HEK293 (cell line): ENCODE results near the gene RGS9BP.
"Not testable (repeated sequence)": the region's sequence is repeated elsewhere in the genome, so short reads cannot be mapped to it uniquely, and the experiment has no call there.

Experiments used
- ELK4 ChIP-seq: IDR thresholded peaks from 2 replicates; pipeline ENCODE4 v1.6.1; 2011; ENCODE audit warnings: mild to moderate bottlenecking, low read depth, low read length, borderline replicate concordance
- HOXD13 ChIP-seq: sonication (generic); formaldehyde crosslinking; IDR thresholded peaks from 2 replicates; pipeline ENCODE4 v1.8.0; 2022; ENCODE audit warnings: missing genetic modification reagents, borderline replicate concordance
- ZBTB21 ChIP-seq: fragments of 450-650 bp; formaldehyde crosslinking; IDR thresholded peaks from 2 replicates; pipeline ENCODE4 v1.5.1; 2017; ENCODE audit warnings: missing biosample characterization, missing genetic modification characterization
- ZBTB26 ChIP-seq: fragments of 450-650 bp; formaldehyde crosslinking; optimal IDR thresholded peaks from 2 replicates; pipeline ENCODE3; 2016; ENCODE audit warnings: missing biosample characterization, mild to moderate bottlenecking, missing genetic modification characterization
- ZBTB7A ChIP-seq: fragments of 450-650 bp; formaldehyde crosslinking; IDR thresholded peaks from 2 replicates; pipeline ENCODE4 v1.5.1; 2016; ENCODE audit warnings: low read depth, missing biosample characterization, missing genetic modification characterization
- ZNF112 ChIP-seq: fragments of 450-650 bp; formaldehyde crosslinking; IDR thresholded peaks from 2 replicates; pipeline ENCODE4 v1.5.0; 2017; ENCODE audit warnings: missing biosample characterization, missing genetic modification characterization
- ZNF16 ChIP-seq: fragments of 450-650 bp; formaldehyde crosslinking; IDR thresholded peaks from 2 replicates; pipeline ENCODE4 v1.5.1; 2016; ENCODE audit warnings: low read depth, missing biosample characterization, missing genetic modification characterization
- ZNF26 ChIP-seq: fragments of 450-650 bp; formaldehyde crosslinking; IDR thresholded peaks from 2 replicates; pipeline ENCODE4 v1.5.1; 2016; ENCODE audit warnings: missing biosample characterization, missing genetic modification characterization
- ZNF510 ChIP-seq: fragments of 450-650 bp; formaldehyde crosslinking; IDR thresholded peaks from 2 replicates; pipeline ENCODE4 v1.5.1; 2018; ENCODE audit warnings: mild to moderate bottlenecking, missing genetic modification characterization, missing biosample characterization; ENCODE audit not compliant: insufficient replicate concordance
- ZNF530 ChIP-seq: fragments of 450-650 bp; formaldehyde crosslinking; IDR thresholded peaks from 2 replicates; pipeline ENCODE4 v1.5.1; 2016; ENCODE audit warnings: low read depth, missing biosample characterization, missing genetic modification characterization
- ZNF561 ChIP-seq: fragments of 450-650 bp; IDR thresholded peaks from 2 replicates; pipeline ENCODE4 v1.5.1; 2018; ENCODE audit warnings: missing biosample characterization, missing genetic modification characterization, borderline replicate concordance
- TF ChIP-seq, protein P1 (sequence below): fragments of 450-650 bp; formaldehyde crosslinking; IDR thresholded peaks from 2 replicates; pipeline ENCODE4 v1.5.1; 2016; ENCODE audit warnings: missing biosample characterization, missing genetic modification characterization
- TF ChIP-seq, protein P2 (sequence below): fragments of 450-650 bp; formaldehyde crosslinking; IDR thresholded peaks from 2 replicates; pipeline ENCODE4 v1.5.1; 2016; ENCODE audit warnings: missing biosample characterization, missing genetic modification characterization

- TF ChIP-seq ZBTB26 (tag by site-specific recombination); ZNF26; ELK4; ZNF561 (tag by site-specific recombination); ZNF112 (tag by site-specific recombination); ZNF510 (tag by site-specific recombination); ZBTB7A; ZNF16; ZBTB21 (tag by site-specific recombination); HOXD13; ZNF530 (tag by site-specific recombination): not testable (repeated sequence)
- TF ChIP-seq, protein P1, sequence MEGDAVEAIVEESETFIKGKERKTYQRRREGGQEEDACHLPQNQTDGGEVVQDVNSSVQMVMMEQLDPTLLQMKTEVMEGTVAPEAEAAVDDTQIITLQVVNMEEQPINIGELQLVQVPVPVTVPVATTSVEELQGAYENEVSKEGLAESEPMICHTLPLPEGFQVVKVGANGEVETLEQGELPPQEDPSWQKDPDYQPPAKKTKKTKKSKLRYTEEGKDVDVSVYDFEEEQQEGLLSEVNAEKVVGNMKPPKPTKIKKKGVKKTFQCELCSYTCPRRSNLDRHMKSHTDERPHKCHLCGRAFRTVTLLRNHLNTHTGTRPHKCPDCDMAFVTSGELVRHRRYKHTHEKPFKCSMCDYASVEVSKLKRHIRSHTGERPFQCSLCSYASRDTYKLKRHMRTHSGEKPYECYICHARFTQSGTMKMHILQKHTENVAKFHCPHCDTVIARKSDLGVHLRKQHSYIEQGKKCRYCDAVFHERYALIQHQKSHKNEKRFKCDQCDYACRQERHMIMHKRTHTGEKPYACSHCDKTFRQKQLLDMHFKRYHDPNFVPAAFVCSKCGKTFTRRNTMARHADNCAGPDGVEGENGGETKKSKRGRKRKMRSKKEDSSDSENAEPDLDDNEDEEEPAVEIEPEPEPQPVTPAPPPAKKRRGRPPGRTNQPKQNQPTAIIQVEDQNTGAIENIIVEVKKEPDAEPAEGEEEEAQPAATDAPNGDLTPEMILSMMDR: not testable (repeated sequence)
- TF ChIP-seq, protein P2, sequence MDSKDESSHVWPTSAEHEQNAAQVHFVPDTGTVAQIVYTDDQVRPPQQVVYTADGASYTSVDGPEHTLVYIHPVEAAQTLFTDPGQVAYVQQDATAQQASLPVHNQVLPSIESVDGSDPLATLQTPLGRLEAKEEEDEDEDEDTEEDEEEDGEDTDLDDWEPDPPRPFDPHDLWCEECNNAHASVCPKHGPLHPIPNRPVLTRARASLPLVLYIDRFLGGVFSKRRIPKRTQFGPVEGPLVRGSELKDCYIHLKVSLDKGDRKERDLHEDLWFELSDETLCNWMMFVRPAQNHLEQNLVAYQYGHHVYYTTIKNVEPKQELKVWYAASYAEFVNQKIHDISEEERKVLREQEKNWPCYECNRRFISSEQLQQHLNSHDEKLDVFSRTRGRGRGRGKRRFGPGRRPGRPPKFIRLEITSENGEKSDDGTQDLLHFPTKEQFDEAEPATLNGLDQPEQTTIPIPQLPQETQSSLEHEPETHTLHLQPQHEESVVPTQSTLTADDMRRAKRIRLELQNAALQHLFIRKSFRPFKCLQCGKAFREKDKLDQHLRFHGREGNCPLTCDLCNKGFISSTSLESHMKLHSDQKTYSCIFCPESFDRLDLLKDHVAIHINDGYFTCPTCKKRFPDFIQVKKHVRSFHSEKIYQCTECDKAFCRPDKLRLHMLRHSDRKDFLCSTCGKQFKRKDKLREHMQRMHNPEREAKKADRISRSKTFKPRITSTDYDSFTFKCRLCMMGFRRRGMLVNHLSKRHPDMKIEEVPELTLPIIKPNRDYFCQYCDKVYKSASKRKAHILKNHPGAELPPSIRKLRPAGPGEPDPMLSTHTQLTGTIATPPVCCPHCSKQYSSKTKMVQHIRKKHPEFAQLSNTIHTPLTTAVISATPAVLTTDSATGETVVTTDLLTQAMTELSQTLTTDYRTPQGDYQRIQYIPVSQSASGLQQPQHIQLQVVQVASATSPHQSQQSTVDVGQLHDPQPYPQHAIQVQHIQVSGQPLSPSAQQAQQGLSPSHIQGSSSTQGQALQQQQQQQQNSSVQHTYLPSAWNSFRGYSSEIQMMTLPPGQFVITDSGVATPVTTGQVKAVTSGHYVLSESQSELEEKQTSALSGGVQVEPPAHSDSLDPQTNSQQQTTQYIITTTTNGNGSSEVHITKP: not testable (repeated sequence)
Measured at GRCh38 chr19:32694851-32695250, 19.2 kb downstream of the RGS9BP start.
